Right lobe of liver (tissue), 4 donors: Measurements from ENCODE around the gene SMU1.

ENCODE experiments used
- CTCF ChIP-seq, 4 donors: fragments of 200-600 bp in 3 of 4; fragments of 450-650 bp in 1 of 4; IDR thresholded peaks; one replicate each; pipeline versions ENCODE4 v1.5.1 to v1.8.0; 2016 to 2022; ENCODE audit warnings: antibody characterized with exemption in 4 of 4, mild to moderate bottlenecking in 2 of 4
- POLR2A ChIP-seq: fragments of 450-650 bp; IDR thresholded peaks from one replicate; pipeline ENCODE4 v1.6.1; 2017; ENCODE audit warnings: antibody characterized with exemption, mild to moderate bottlenecking
- donor health status: DM: no; HTN: no; CAD: no.
- donor health status: DM: no; HTN: no; CAD: no.
- donor health status: DM: no; HTN: yes; CAD: no.

GRCh38 chr9:33082538-33083326 lies 6.3 kb upstream of the SMU1 start:
- TF ChIP-seq CTCF (IDR thresholded peaks at IDR 0.05) = no peak
- TF ChIP-seq POLR2A = no peak
